ENCODE results near the gene NR2C2. TPM values are rescaled to one million over a fixed set of nuclear protein-coding genes. Genes with fewer than 3 reads are reported as not detected.

Gene NR2C2
- total and polyA plus RNA-seq, 2 of the 13 experiments (the other 11 are each of a cell fraction or from before 2014, with no cell fraction given), result 7.8 to 11.8 TPM

GRCh38 chr3:14947886-14948608 lies 664 bp downstream of the NR2C2 start (continued):
- TF ChIP-seq POLR2AphosphoS5 (IDR thresholded peaks at IDR 0.05; ENCODE audit: low read depth, low read length), result peak; percentile 61; the same call in 1 of the 2 replicates
- TF ChIP-seq PHB2 (IDR thresholded peaks at IDR 0.05; ENCODE audit: partially characterized antibody), result no peak
- peak; percentile 40; the same call in 1 of the 2 replicates for TF ChIP-seq ZMYM4 (CRISPR knock-in tag; IDR thresholded peaks at IDR 0.05)
- no peak for TF ChIP-seq SRY (CRISPR knock-in tag; IDR thresholded peaks at IDR 0.05)
- TF ChIP-seq JARID2 (CRISPR knock-in tag; IDR thresholded peaks at IDR 0.05; ENCODE audit: insufficient replicate concordance), result no peak
- peak; percentile 77; the same call in 1 of the 2 replicates for TF ChIP-seq ZBED4 (CRISPR knock-in tag; IDR thresholded peaks at IDR 0.05; ENCODE audit: borderline replicate concordance)
- 0 out of 2 replicates have a peak, but pooled peaks have one; percentile 26 for TF ChIP-seq ZKSCAN8 (CRISPR knock-in tag; IDR thresholded peaks at IDR 0.05; ENCODE audit: borderline replicate concordance)
- TF ChIP-seq ZNF780A (CRISPR knock-in tag; IDR thresholded peaks at IDR 0.05), result no peak
- no peak for TF ChIP-seq SUZ12 (IDR thresholded peaks at IDR 0.05; ENCODE audit: low read depth, low read length)
- 0 out of 2 replicates have a peak, but pooled peaks have one; percentile 58 for TF ChIP-seq HNRNPL (IDR thresholded peaks at IDR 0.05; ENCODE audit: low read depth, low read length)
- TF ChIP-seq HES4 (CRISPR knock-in tag; IDR thresholded peaks at IDR 0.05; ENCODE audit: borderline replicate concordance), result no peak
- TF ChIP-seq ZNF430 (CRISPR knock-in tag; IDR thresholded peaks at IDR 0.05), result peak; percentile 22; the same call in 1 of the 2 replicates
- TF ChIP-seq ZNF615 (CRISPR knock-in tag; IDR thresholded peaks at IDR 0.05; ENCODE audit: borderline replicate concordance), result no peak
- peak; percentile 13; the same call in 1 of the 2 replicates for TF ChIP-seq HCFC1 (IDR thresholded peaks at IDR 0.05; ENCODE audit: low read depth, low read length)
- peak; percentile 41; the same call in 1 of the 2 replicates for TF ChIP-seq KLF9 (CRISPR knock-in tag; IDR thresholded peaks at IDR 0.05; ENCODE audit: low read depth)
- no peak for TF ChIP-seq TCF7 (IDR thresholded peaks at IDR 0.05; ENCODE audit: low read depth)
- no peak for TF ChIP-seq ATAD3A (CRISPR knock-in tag; IDR thresholded peaks at IDR 0.05)
- TF ChIP-seq ZNF207 (IDR thresholded peaks at IDR 0.05; ENCODE audit: borderline replicate concordance), result no peak
- TF ChIP-seq RFXAP (CRISPR knock-in tag; IDR thresholded peaks at IDR 0.05; ENCODE audit: borderline replicate concordance), result no peak
- TF ChIP-seq ZSCAN30 (CRISPR knock-in tag; IDR thresholded peaks at IDR 0.05), result no peak
- TF ChIP-seq TFAP4 (IDR thresholded peaks at IDR 0.05; ENCODE audit: borderline replicate concordance, low read depth), result peak; percentile 34; the same call in 1 of the 2 replicates
- no peak for TF ChIP-seq STAT6 (CRISPR knock-in tag; IDR thresholded peaks at IDR 0.05; ENCODE audit: borderline replicate concordance)
- no peak for TF ChIP-seq HMGA1 (CRISPR knock-in tag; conservative IDR thresholded peaks at IDR 0.05)
- TF ChIP-seq ZNF614 (CRISPR knock-in tag; IDR thresholded peaks at IDR 0.05; ENCODE audit: borderline replicate concordance), result peak; percentile 69; the same call in 1 of the 2 replicates
